ENCODE data around the gene USP7. TPM values are rescaled to one million over a fixed set of nuclear protein-coding genes. Genes with fewer than 3 reads are reported as not detected.

Gene USP7
- polyA plus RNA-seq (2011; rRNA removed) (39.6 and 78.6 TPM in 2 replicates), polyA plus RNA-seq (2017; fragmentation: RNase III; extraction: RNeasy Plus Mini Kit Qiagen cat#74134 plus additional on column Dnase treatment) (65.7 to 66.6 TPM (median 65.9 TPM) in 3 replicates), polyA minus RNA-seq (2011; rRNA and poly(A)+ RNA removed) (122 and 194 TPM in 2 replicates)
- 9.1 and 9.3 TPM in 2 replicates for polyA plus RNA-seq (2012; cell fraction: cytosol; rRNA removed)
- 12.8 and 27.0 TPM in 2 replicates for polyA plus RNA-seq (2012; cell fraction: nucleus; rRNA removed)

- ChIA-PET CTCF (interaction anchor here (1.0 to 1.2 kb wide), 2 partner anchors 45 to 175 kb away, joined by 3 to 5 read pairs; no protein-coding TSS in a partner anchor), POLR2A (interaction anchor here (0.6 to 0.8 kb wide), 2 partner anchors 84 to 127 kb away, joined by 3 to 5 read pairs; partner anchors contain the start of gene HAPSTR1)
- TF ChIP-seq TP53 (CRISPR knock-in tag; IDR thresholded peaks at IDR 0.05): no peak
- TF ChIP-seq E2F6 (IDR thresholded peaks at IDR 0.05; ENCODE audit: borderline replicate concordance, low read depth): 0 out of 2 replicates have a peak, but pooled peaks have one; percentile 21
- TF ChIP-seq CTCF (IDR thresholded peaks at IDR 0.05): 0 out of 3 replicates have a peak, but pooled peaks have one; percentile 12
- TF ChIP-seq JUN (IDR thresholded peaks at IDR 0.05): peak in 1 of 2 experiments; percentile 60; a peak in 3 of 5 replicates
- TF ChIP-seq NPAS2 (CRISPR knock-in tag; IDR thresholded peaks at IDR 0.05; ENCODE audit: borderline replicate concordance): no peak
- peak; percentile 57 for TF ChIP-seq POLR2A (IDR thresholded peaks at IDR 0.05; ENCODE audit: low read length)
- TF ChIP-seq MYC (IDR thresholded peaks at IDR 0.05; ENCODE audit: borderline replicate concordance, low read length): peak; percentile 20; the same call in 1 of the 2 replicates
- TF ChIP-seq USF2 (IDR thresholded peaks at IDR 0.05): no peak
- peak; percentile 4; the same call in 1 of the 3 replicates for TF ChIP-seq BCL3 (IDR thresholded peaks at IDR 0.05)
- no peak for TF ChIP-seq CEBPB (IDR thresholded peaks at IDR 0.05)
- DNase-seq (ENCODE audit: low read depth in 1 of 2, low spot score in 1 of 2) (peak; percentile 78 to 90), FAIRE-seq (no peak), ATAC-seq (peak; percentile 93 to 97)
- peak within 1 kb of the TSS; percentile 92 for H3K4me3 ChIP-seq
- H3K9me3 ChIP-seq: no peaks in the 10 kb centered on the region
- WGBS (ENCODE audit: missing lambda C conversion rate): under 1% methylated on average over 18 of the region's 79 CpGs
- H3K27ac ChIP-seq: peak within 1 kb of the TSS; percentile 89 to 96
- H3K4me2 ChIP-seq: peak within 1 kb of the TSS; percentile 98
- peaks cover 44% of the 10 kb centered on the region for H3K4me1 ChIP-seq
Observed at GRCh38 chr16:8963821-8964441, at the start of gene USP7. USP7 (minus strand) TSS chr16:8963906; CDS start chr16:8963285, 621 bp downstream.

- WGBS (ENCODE audit: missing lambda C conversion rate): 83% methylated on average over 7 of the region's 7 CpGs
- POLR2A ChIA-PET: no interaction called here
- FAIRE-seq (no peak), DNase-seq (ENCODE audit: low read depth in 1 of 2, low spot score in 1 of 2) (no peak), ATAC-seq (no peak)
- Histone ChIP-seq H3K4me3 (no peak overlapping the region), H3K4me2 (no peak overlapping the region), H3K4me1 (peaks cover 1% of the 10 kb centered on the region; the same call in 2 of the 3 replicates), H3K27ac (no peak overlapping the region), H3K9me3 (peaks cover 14% of the 10 kb centered on the region)
- CTCF ChIA-PET: interaction anchor here (0.8 to 1.4 kb wide), 2 partner anchors 11 to 28 kb away, joined by 3 to 6 read pairs; no protein-coding TSS in a partner anchor
- no peak for TF ChIP-seq BCL3 (IDR thresholded peaks at IDR 0.05)
- TF ChIP-seq FOSB (CRISPR knock-in tag; IDR thresholded peaks at IDR 0.05): no peak
- TF ChIP-seq EHF (CRISPR knock-in tag; IDR thresholded peaks at IDR 0.05): no peak
- no peak for TF ChIP-seq ATOH8 (CRISPR knock-in tag; IDR thresholded peaks at IDR 0.05; ENCODE audit: low read depth)
- TF ChIP-seq USF2 (IDR thresholded peaks at IDR 0.05): no peak
- no peak for TF ChIP-seq TP53 (CRISPR knock-in tag; IDR thresholded peaks at IDR 0.05)
- TF ChIP-seq GATA3 (IDR thresholded peaks at IDR 0.05; ENCODE audit: borderline replicate concordance): no peak
- TF ChIP-seq HEYL (CRISPR knock-in tag; IDR thresholded peaks at IDR 0.05): no peak
- TF ChIP-seq ELK1 (IDR thresholded peaks at IDR 0.05; ENCODE audit: low read depth, low read length): no peak
- TF ChIP-seq HDAC2 (IDR thresholded peaks at IDR 0.05): no peak
- no peak for TF ChIP-seq ZFP36 (IDR thresholded peaks at IDR 0.05; ENCODE audit: borderline replicate concordance, partially characterized antibody)
- TF ChIP-seq FOSL2 (IDR thresholded peaks at IDR 0.05): no peak
- TF ChIP-seq FOSL2 (CRISPR knock-in tag; IDR thresholded peaks at IDR 0.05): no peak
- TF ChIP-seq ZNF302 (CRISPR knock-in tag; IDR thresholded peaks at IDR 0.05): no peak
Observed at GRCh38 chr16:9013508-9013864, 49.8 kb upstream of the USP7 start.

Data from A549 (cell line).